SU-DHL-6 (cell line): ENCODE measurements around the gene C17orf78.

ENCODE experiments used
- H2AFZ ChIP-seq: fragments of 200-600 bp; sonication (generic); 2 replicates; pipeline ENCODE4 v1.6.1; 2014; ENCODE audit warnings: low read depth, mild to moderate bottlenecking, moderate library complexity, mixed read lengths, antibody characterized with exemption, low read length; ENCODE audit not compliant: severe bottlenecking
- H3F3A ChIP-seq: fragments of 200-600 bp; shearing (Covaris generic); 2 replicates; pipeline ENCODE4 v1.6.0; 2016; ENCODE audit warnings: antibody characterized with exemption, mild to moderate bottlenecking; ENCODE audit not compliant: insufficient read depth
- H3K27ac ChIP-seq: fragments of 200-600 bp; sonication (generic); 2 replicates; pipeline ENCODE4 v1.5.1; 2016; ENCODE audit warnings: low read depth, mild to moderate bottlenecking, low read length, moderate library complexity, mixed read lengths
- H3K27me3 ChIP-seq: fragments of 200-600 bp; sonication (generic), shearing (Covaris generic); 2 replicates; pipeline ENCODE4 v1.6.0; 2014; ENCODE audit warnings: mild to moderate bottlenecking, low read length
- H3K36me3 ChIP-seq: fragments of 200-600 bp; sonication (generic); 2 replicates; pipeline ENCODE4 v1.6.1; 2014; ENCODE audit warnings: mild to moderate bottlenecking, low read length, mixed read lengths
- H3K4me2 ChIP-seq: fragments of 300-600, 200-600 bp; shearing (Covaris generic), sonication (generic); 2 replicates; pipeline ENCODE4 v1.6.0; 2014; ENCODE audit warnings: low read length, low read depth, mild to moderate bottlenecking; ENCODE audit not compliant: poor library complexity, severe bottlenecking
- H3K4me3 ChIP-seq: fragments of 200-600 bp; sonication (generic); 2 replicates; pipeline ENCODE4 v1.5.1; 2014; ENCODE audit warnings: antibody characterized with exemption, low read length, mild to moderate bottlenecking, mixed read lengths; ENCODE audit not compliant: insufficient read depth, poor library complexity, severe bottlenecking
- H3K79me2 ChIP-seq: fragments of 200-600 bp; sonication (generic); 2 replicates; pipeline ENCODE4 v1.6.1; 2014; ENCODE audit warnings: mild to moderate bottlenecking, low read length, moderate library complexity; ENCODE audit not compliant: insufficient read depth
- H3K9ac ChIP-seq: fragments of 200-600 bp; sonication (generic); 2 replicates; pipeline ENCODE4 v1.7.0; 2014; ENCODE audit warnings: mild to moderate bottlenecking, low read length
- H3K9me2 ChIP-seq: fragments of 200-600 bp; sonication (generic); replicated peaks from 2 replicates; pipeline ENCODE4 v1.6.1; 2014; ENCODE audit warnings: low read length; ENCODE audit not compliant: insufficient read depth
- H3K9me3 ChIP-seq: fragments of 200-600 bp; sonication (generic); 2 replicates; pipeline ENCODE4 v1.6.1; 2014; ENCODE audit warnings: low read length, mixed read lengths; ENCODE audit not compliant: insufficient read depth
- H4K20me1 ChIP-seq: fragments of 200-600 bp; sonication (generic); 2 replicates; pipeline ENCODE4 v1.6.1; 2014; ENCODE audit warnings: low read depth, mild to moderate bottlenecking, antibody characterized with exemption, low read length, moderate library complexity, mixed read lengths
- CTCF ChIP-seq: fragments of 200-600 bp; sonication (generic); IDR thresholded peaks from one replicate; pipeline ENCODE4 v1.5.1; 2017; ENCODE audit warnings: antibody characterized with exemption, mild to moderate bottlenecking, low read length, moderate library complexity; ENCODE audit not compliant: insufficient read depth, poor library complexity, severe bottlenecking
- EZH2phosphoT487 ChIP-seq: fragments of 200-600 bp; sonication (generic), shearing (Covaris generic); conservative IDR thresholded peaks from 2 replicates; pipeline ENCODE4 v1.6.1; 2018; ENCODE audit warnings: mild to moderate bottlenecking, antibody characterized with exemption, low read length, moderate library complexity, mixed read lengths

Gene C17orf78

GRCh38 chr17:37361543-37361942 is 14.2 kb upstream of the C17orf78 start:
- Histone ChIP-seq H3K36me3 (no peaks in the 10 kb centered on the region), H3K9me3 (no peaks in the 10 kb centered on the region), H3K27me3 (no peaks in the 10 kb centered on the region), H2AFZ (no peak overlapping the region), H3K27ac (no peak overlapping the region), H3K79me2 (peaks cover 23% of the 10 kb centered on the region), H3K4me3 (no peak overlapping the region), H3K9me2 (no peaks in the 10 kb centered on the region), H3F3A (peaks cover 6% of the 10 kb centered on the region), H4K20me1 (no peaks in the 10 kb centered on the region), H3K4me2 (no peak overlapping the region), H3K9ac (no peak overlapping the region)
- no peak for TF ChIP-seq EZH2phosphoT487
- no peak for TF ChIP-seq CTCF

GRCh38 chr17:37365589-37365988 is 10.2 kb upstream of the C17orf78 start:
- H3K27ac ChIP-seq, result no peak overlapping the region
- no peak for TF ChIP-seq CTCF
- H3F3A ChIP-seq, result peaks cover 6% of the 10 kb centered on the region

GRCh38 chr17:37368577-37368976 is 7.2 kb upstream of the C17orf78 start:
- no peak overlapping the region for H3K27ac ChIP-seq
- no peaks in the 10 kb centered on the region for H3K9me3 ChIP-seq
- H3K36me3 ChIP-seq, result no peaks in the 10 kb centered on the region
- no peak overlapping the region for H3K4me2 ChIP-seq
- no peaks in the 10 kb centered on the region for H3K9me2 ChIP-seq
- no peaks in the 10 kb centered on the region for H4K20me1 ChIP-seq
- H3K4me3 ChIP-seq, result no peak overlapping the region
- no peak overlapping the region for H2AFZ ChIP-seq
- no peaks in the 10 kb centered on the region for H3F3A ChIP-seq
- H3K27me3 ChIP-seq, result no peaks in the 10 kb centered on the region
- TF ChIP-seq CTCF (no peak), EZH2phosphoT487 (no peak)
- no peak overlapping the region for H3K9ac ChIP-seq
- H3K79me2 ChIP-seq, result no peaks in the 10 kb centered on the region

More at GRCh38 chr17:37365589-37365988, 10.2 kb upstream of the C17orf78 start:
- H3K9me3 ChIP-seq, result no peaks in the 10 kb centered on the region
- H3K27me3 ChIP-seq, result no peaks in the 10 kb centered on the region
- H3K36me3 ChIP-seq, result no peaks in the 10 kb centered on the region
- no peak overlapping the region for H3K4me2 ChIP-seq
- H3K4me3 ChIP-seq, result no peak overlapping the region
- H2AFZ ChIP-seq, result no peak overlapping the region
- H4K20me1 ChIP-seq, result no peaks in the 10 kb centered on the region
- H3K9me2 ChIP-seq, result no peaks in the 10 kb centered on the region
- no peaks in the 10 kb centered on the region for H3K79me2 ChIP-seq
- no peak overlapping the region for H3K9ac ChIP-seq
